AG10803 (cell line): ENCODE data around the gene VPS45.
"Not testable (repeated sequence)": the region's sequence is repeated elsewhere in the genome, so short reads cannot be mapped to it uniquely, and the experiment has no call there.

ENCODE experiments used
- DNase-seq: peaks from one replicate; pipeline ENCODE4 v3.0.0; 2010; ENCODE audit warnings: low read depth
- H3K4me3 ChIP-seq: 2 replicates; pipeline ENCODE4 v1.5.1; 2011; ENCODE audit warnings: mild to moderate bottlenecking, low read length, control low read depth
- CTCF ChIP-seq: conservative IDR thresholded peaks from 2 replicates; pipeline ENCODE4 v1.5.1; 2011; ENCODE audit warnings: mild to moderate bottlenecking, low read length, control low read depth, inconsistent platforms

VPS45 gene

GRCh38 chr1:150034336-150034735, 33.2 kb upstream of the VPS45 start:
- no peak for TF ChIP-seq CTCF
- no peak overlapping the region for H3K4me3 ChIP-seq
- no peak for DNase-seq

GRCh38 chr1:150049926-150050325, 17.6 kb upstream of the VPS45 start:
- H3K4me3 ChIP-seq, result no peak overlapping the region
- no peak for DNase-seq
- no peak for TF ChIP-seq CTCF

GRCh38 chr1:150051089-150051373, 16.5 kb upstream of the VPS45 start:
- TF ChIP-seq CTCF, result no peak
- no peak overlapping the region for H3K4me3 ChIP-seq
- DNase-seq, result no peak

- not testable (repeated sequence) for DNase-seq, H3K4me3 ChIP-seq
These were observed 15.6 kb upstream of the VPS45 start for GRCh38 chr1:150051905-150052412.

DNA sequence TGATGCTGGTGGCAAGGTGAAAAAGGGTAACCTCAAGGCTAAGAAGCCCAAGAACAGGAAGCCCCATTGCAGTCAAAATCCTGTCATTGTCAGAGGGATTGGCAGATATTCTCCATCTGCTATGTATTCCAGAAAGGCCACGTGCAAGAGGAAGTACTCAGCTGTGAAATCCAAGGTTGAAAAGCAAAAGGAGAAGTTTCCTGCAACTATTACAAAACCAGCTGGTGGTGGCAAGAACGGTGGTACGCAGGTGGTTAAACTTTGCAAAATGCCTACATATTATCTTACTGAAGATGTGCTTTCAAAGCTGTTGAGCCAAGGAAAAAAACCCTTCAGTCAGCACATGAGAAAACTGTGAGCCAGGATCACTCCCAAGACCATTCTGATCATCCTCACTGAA, 13.7 kb upstream of the VPS45 start:
- TF ChIP-seq CTCF, result no peak

GRCh38 chr1:150055507-150055906, 12.1 kb upstream of the VPS45 start:
- H3K4me3 ChIP-seq, DNase-seq: not testable (repeated sequence)

More for the DNA sequence above, 13.7 kb upstream of the VPS45 start:
- no peak for DNase-seq
- H3K4me3 ChIP-seq, result no peak overlapping the region

DNA sequence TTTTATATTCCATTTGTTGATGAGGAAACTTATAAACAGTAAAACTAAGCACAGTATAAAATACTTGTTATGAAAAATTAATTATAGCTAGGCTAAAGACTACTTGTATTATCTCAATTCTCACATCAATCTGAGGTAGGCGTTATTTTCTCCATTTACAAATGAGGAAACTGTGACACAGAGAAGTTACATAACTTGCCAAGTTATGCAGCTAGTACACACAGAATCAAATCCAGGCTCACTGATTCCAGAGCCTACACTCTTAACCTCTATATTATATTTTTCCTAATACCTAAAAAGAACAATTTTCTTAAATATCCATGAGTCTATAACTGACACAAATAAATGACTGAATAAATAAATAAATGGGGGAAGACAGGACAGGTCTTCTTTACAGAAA, 11.2 kb upstream of the VPS45 start:
- TF ChIP-seq CTCF, result no peak
- DNase-seq, result no peak

DNA sequence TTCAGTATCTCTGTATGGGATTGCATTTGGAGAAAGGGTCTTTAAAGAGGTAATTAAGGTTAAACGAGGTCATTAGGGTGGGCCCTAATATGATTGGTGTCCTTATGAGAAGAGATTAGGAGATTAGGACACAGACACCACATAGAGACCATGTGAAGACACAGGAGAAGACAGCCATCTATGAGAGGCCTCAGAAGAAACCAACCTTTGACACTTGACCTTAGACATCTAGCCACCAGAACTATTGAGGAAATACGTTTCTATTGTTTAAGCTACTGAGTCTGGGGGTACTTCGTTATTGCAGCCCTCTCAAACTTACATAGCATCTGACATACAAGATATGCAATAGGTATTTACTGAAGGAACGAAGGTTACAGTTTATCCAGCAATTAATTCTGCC, 7.3 kb upstream of the VPS45 start:
- no peak overlapping the region for H3K4me3 ChIP-seq
- DNase-seq, result no peak
- TF ChIP-seq CTCF, result no peak

More for the DNA sequence above, 11.2 kb upstream of the VPS45 start:
- no peak overlapping the region for H3K4me3 ChIP-seq
